ENCODE data around the gene ATG5.
"Not testable (repeated sequence)": the region's sequence is repeated elsewhere in the genome, so short reads cannot be mapped to it uniquely, and the experiment has no call there.

ATG5 gene

GRCh38 chr6:106256201-106256968 is 69.2 kb downstream of the ATG5 start:
- no peak for DNase-seq (ENCODE audit: low spot score)

DNA sequence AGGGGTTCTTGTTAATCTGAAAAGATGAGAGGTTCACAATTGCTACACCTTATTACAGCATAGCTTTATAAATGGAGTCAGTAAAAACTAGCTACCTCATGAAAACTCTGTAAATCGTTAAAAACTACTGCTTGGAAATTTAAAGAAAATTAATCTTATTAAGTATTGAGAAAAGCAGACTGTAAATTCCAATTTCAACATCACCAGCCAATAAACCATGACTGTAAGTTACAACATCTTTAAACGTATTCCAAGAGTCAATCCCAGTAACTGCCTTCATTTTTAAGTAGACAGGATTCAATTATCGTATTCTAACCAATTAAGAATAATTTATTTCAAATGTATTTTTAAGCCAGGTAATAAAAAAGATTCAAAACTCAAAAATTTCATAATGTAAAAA is 70.3 kb downstream of the ATG5 start:
- no peak for DNase-seq (ENCODE audit: low spot score)

GRCh38 chr6:106254636-106255035 is 70.9 kb downstream of the ATG5 start:
- no peak for DNase-seq (ENCODE audit: low spot score)

- DNase-seq (ENCODE audit: low spot score): no peak
Observed at GRCh38 chr6:106253731-106254130, 71.8 kb downstream of the ATG5 start.

GRCh38 chr6:106253172-106253571 is 72.4 kb downstream of the ATG5 start:
- DNase-seq (ENCODE audit: low spot score): no peak

- DNase-seq (ENCODE audit: low spot score): no peak
Observed at GRCh38 chr6:106252687-106253086, 72.9 kb downstream of the ATG5 start.

DNA sequence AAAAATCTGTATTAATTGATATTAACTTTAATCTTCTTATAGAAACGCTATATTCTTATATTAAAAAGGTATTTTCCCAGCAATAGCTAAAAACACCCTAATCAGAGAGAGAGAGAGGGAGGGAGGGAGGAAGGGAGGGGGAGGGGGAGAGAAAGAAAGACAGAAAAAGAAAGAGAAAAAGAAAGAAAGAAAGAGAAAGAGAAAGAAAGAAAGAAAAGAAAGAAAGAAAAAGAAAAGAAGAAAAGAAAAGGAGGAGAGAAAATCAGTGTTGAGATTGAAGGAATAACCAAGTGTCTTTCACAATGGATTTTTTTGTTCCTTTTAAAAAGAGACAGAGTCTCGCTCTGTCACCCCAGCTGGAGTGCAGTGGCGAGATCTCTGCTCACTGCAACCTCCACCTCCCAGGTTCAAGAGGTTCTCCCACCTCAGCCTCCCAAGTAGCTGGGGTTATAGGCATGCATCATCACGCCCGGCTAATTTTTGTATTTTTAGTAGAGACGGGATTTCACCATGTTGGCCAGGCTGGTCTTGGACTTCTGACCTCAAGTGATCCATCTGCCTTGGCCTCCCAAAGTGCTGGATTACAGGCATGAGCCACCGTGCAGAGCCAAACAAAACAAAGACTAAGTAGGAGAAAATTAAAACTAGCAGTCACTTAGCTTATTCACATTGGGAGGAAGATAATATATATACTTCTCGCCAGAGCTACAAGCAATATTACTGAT is 73.9 kb downstream of the ATG5 start:
- DNase-seq (ENCODE audit: low spot score): not testable (repeated sequence)

DNA sequence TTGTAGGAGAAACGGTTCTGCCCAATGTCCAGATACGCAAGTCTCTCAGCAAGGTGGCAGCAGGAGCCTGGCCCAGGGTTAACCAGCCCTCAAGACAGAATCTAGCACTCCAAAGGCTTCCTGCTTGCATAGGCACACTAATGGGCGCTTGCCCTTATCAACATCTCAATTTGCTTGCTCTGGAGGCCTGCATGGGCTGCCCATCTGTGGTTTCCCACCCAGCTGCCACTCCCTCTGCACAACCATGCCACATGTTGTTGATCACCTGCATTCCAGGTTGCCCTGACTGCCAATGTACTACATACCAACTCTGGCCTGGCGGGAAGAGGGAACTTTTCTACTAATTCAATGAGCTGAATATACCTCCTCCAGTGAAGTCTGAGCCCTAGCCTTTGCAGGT is 74.6 kb downstream of the ATG5 start:
- DNase-seq (ENCODE audit: low spot score): no peak

GRCh38 chr6:106249658-106250057 is 75.9 kb downstream of the ATG5 start:
- DNase-seq (ENCODE audit: low spot score): no peak

- no peak for DNase-seq (ENCODE audit: low spot score)
Observed at GRCh38 chr6:106247733-106248132, 77.8 kb downstream of the ATG5 start.

DNA sequence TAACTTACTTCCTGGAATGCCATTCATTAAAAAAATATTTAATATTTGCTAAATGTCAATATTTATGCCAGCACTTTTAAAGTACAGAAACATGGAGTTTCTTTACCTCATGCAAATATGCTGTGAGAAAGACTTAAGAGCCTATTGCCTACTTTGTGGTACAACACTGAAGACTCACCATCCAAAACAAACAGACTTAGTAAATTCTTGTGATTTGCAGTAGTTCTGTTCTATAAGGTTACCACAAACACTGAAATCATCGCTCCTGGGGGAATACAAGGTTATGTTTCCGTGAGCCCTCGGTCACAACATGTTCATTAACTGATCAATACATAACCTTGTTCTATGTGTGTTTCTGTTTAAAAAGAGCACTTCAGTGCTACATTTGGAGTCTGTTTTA is 78.3 kb downstream of the ATG5 start:
- no peak for DNase-seq (ENCODE audit: low spot score)

GRCh38 chr6:106244931-106245330 is 80.6 kb downstream of the ATG5 start:
- no peak for DNase-seq (ENCODE audit: low spot score)

DNA sequence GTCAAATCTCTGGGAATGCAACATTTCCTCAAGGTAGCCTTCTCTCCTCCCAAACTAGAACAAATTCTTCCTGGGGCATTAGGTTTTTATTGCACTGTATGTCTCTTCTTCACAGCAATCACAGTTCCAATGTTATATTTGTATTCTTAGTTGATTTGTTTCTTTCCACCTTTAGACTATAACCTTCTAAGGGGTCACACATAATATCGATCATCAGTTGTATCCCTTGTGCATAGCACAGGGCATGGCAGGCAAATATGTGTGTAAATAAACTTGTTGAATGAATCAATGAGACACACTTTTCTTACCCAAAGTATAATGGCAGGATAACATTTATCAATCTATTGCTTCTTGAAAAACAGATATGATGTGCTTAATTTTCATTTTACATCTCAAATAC is 81.0 kb downstream of the ATG5 start:
- no peak for DNase-seq (ENCODE audit: low spot score)

- DNase-seq (ENCODE audit: low spot score): no peak
Observed at GRCh38 chr6:106243261-106243660, 82.3 kb downstream of the ATG5 start.

DNA sequence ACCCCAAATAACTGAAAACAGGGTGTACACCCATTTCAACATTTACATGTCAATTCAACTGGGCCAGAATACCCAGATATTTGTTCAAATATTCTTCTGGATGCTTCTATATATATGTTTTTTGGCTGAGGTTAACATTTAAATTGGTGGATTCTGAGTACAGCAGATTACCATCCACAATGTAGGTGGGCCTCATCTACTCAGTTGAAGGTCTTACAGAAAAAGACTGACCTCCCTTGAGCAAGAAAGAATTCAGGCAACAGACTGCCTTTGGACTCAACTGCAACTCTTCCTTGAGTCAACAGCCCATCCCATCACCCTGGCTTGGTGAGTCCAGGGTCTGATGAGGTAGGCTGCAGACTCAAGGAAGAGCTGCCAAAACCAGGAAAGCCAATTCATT is 84.1 kb downstream of the ATG5 start:
- no peak for DNase-seq (ENCODE audit: low spot score)

GRCh38 chr6:106237286-106237685 is 88.3 kb downstream of the ATG5 start:
- DNase-seq (ENCODE audit: low spot score): no peak

DNA sequence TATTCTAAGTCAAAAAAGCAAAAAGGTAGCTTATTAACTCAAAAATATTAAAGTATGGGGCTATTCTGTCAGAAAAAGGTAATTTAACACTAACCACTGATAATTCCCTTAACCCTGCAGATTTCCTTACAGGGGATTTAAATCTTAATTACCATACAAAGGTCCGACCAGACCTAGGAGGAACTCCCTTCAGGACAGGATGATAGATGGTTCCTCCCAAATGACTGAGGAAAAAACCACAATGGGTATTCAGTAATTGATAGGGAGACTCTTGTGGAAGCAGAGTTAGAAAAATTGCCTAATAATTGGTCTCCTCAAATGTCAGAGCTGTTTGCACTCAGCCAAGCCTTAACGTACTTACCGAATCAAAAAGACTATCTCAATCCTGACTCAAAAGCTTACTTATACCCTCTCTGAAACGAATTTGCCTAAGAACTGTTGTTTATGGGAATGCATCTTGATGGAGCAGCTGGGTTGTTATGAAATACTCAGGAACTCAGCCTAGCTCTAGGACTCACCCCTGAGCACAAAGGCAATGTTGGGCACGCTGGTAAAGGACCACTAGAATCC is 95.6 kb downstream of the ATG5 start:
- not testable (repeated sequence) for DNase-seq (ENCODE audit: low spot score)

DNA sequence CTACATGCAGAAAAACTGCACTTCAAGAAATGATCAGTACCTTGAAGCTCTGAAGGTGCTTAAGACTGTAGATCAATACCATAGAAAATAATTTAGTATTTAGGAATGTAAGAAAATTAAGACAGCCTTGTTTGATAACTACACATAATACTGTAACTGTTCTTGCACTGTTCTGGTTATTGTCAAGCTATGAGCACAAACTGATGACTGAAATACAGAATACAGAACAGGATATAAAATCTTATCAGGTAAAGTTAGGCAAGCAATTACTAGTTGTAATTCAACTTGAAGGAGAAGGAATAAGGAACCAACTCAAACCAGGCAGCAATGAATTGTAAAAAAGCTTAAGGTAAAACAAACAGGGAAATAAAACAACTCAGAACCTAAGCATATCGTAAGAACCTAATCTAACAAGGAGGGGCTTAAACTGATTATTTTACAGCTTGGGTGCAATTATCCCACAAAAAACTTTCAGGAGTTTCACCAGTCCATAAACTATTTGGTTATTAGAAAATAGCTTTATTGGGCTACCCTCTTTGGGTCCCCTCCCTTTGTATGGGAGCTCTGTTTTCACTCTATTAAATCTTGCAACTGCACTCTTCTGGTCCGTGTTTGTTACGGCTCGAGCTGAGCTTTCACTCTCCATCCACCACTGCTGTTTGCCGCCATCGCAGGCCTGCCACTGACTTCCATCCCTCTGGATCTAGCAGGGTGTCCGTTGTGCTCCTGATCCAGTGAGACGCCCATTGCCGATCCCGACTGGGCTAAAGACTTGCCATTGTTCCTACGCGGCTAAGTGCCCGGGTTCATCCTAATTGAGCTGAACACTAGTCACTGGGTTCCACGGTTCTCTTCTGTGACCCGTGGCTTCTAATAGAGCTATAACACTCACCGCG is 97.7 kb downstream of the ATG5 start:
- DNase-seq (ENCODE audit: low spot score): no peak

GRCh38 chr6:106226676-106227075 is 98.9 kb downstream of the ATG5 start:
- no peak for DNase-seq (ENCODE audit: low spot score)

DNA sequence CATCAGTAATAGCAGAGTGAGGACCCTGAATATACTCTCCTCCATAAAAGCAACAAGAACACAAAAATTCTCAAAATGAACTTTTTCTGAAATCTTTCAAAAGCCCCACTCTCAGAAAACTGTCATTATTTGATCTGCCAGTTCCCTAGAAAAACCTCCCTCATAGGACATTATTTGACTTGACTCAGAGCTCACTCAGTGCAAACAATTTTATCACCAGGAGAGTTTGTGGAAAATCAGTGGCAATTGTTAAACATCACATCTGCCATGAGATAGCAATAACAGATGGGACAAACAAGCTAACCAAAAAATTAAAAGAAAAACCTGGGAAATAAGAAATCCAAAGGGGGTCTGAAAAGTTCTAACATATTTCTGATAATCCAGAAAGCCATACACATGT is 100.0 kb downstream of the ATG5 start:
- DNase-seq (ENCODE audit: low spot score): no peak

DNA sequence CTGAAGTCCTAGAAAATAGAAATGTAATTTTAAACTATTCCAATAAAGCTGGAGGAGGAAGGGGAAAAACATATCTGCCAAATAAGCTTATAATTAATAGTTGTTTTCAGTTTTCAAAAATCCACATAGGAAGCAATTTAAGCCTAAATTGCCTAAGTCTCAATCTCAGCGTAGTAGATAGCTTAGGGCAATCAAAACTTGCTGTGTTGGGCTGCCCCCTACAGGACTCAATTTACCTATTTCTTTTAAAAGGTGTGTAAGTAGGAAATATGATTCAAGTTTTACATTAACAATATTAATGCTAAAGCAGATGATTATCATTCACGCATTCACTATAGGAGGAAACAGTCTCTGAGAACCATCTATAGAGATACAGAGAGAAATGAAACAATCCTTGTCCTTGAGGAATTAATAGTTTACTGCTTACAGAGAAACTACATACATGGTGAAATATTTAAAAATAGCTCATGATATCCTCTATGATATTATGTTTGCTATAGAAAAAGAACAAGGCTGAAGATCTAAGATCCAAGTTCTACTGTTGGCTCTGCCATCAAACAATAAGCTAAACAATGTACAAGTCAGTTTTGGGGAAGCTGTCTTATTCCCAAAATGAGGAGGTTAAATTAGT is 102.1 kb downstream of the ATG5 start:
- DNase-seq (ENCODE audit: low spot score): peak; percentile 50

GRCh38 chr6:106220485-106220884 is 105.1 kb downstream of the ATG5 start:
- DNase-seq (ENCODE audit: low spot score): no peak

Measured in putamen (tissue), 1 donor.